HFF-Myc (cell line): ENCODE data around the gene HIVEP3.

ENCODE experiments used
- DNase-seq: peaks from one replicate; pipeline ENCODE4 v3.0.0-alpha.2; 2011; ENCODE audit warnings: low read depth; ENCODE audit errors: extremely low read depth
- H3K4me3 ChIP-seq: replicated peaks from 2 replicates; pipeline ENCODE4 v1.5.1; 2011; ENCODE audit warnings: low read depth, mild to moderate bottlenecking, control low read depth, low read length
- CTCF ChIP-seq: IDR thresholded peaks from 2 replicates; pipeline ENCODE4 v1.5.1; 2012; ENCODE audit warnings: mild to moderate bottlenecking, low read depth, low read length, control low read depth; ENCODE audit errors: missing control alignments

HIVEP3 gene

GRCh38 chr1:41537788-41538351, 380.9 kb downstream of the HIVEP3 start:
- TF ChIP-seq CTCF: no peak
- peak; percentile 57 for DNase-seq

GRCh38 chr1:41537251-41537650, 381.5 kb downstream of the HIVEP3 start:
- no peak for TF ChIP-seq CTCF
- no peak for DNase-seq
- no peak overlapping the region for H3K4me3 ChIP-seq

More at GRCh38 chr1:41537788-41538351, 380.9 kb downstream of the HIVEP3 start:
- H3K4me3 ChIP-seq: no peak overlapping the region

GRCh38 chr1:41536361-41536802, 382.3 kb downstream of the HIVEP3 start:
- H3K4me3 ChIP-seq: no peak overlapping the region
- no peak for DNase-seq

GRCh38 chr1:41535716-41536115, 383.0 kb downstream of the HIVEP3 start:
- DNase-seq: no peak
- no peak for TF ChIP-seq CTCF
- no peak overlapping the region for H3K4me3 ChIP-seq

More at GRCh38 chr1:41536361-41536802, 382.3 kb downstream of the HIVEP3 start:
- TF ChIP-seq CTCF: no peak

- no peak for TF ChIP-seq CTCF
- DNase-seq: no peak
- H3K4me3 ChIP-seq: no peak overlapping the region
Observed at GRCh38 chr1:41535276-41535675, 383.4 kb downstream of the HIVEP3 start.

GRCh38 chr1:41534181-41535076, 384.3 kb downstream of the HIVEP3 start:
- DNase-seq: no peak
- H3K4me3 ChIP-seq: no peak overlapping the region
- TF ChIP-seq CTCF: no peak
